KBM-7 (cell line): ENCODE data around the gene SERGEF.

ENCODE experiments used
- DNase-seq: peaks from one replicate; pipeline ENCODE4 v3.0.0-alpha.2; 2015
- in situ Hi-C: fragments of 300-500 bp; cut with MboI; formaldehyde crosslinking; loops from 2 replicates; pipeline ENCODE4 v1.14.3; 2020; ENCODE audit warnings: low sequenced_read_pairs, low pct_unique_long_range_greater_than_20kb, mixed read lengths

Gene SERGEF

GRCh38 chr11:17748761-17749721 lies 263.8 kb downstream of the SERGEF start:
- DNase-seq: no peak
- in situ Hi-C loops: no loop called here

- in situ Hi-C loops: no loop called here
- no peak for DNase-seq
Measured at GRCh38 chr11:17748044-17748443, 264.8 kb downstream of the SERGEF start.

- in situ Hi-C loops: no loop called here
- DNase-seq: no peak
Measured at GRCh38 chr11:17747131-17747955, 265.5 kb downstream of the SERGEF start.

- DNase-seq: no peak
- in situ Hi-C loops: no loop called here
Measured at GRCh38 chr11:17746096-17746495, 266.8 kb downstream of the SERGEF start.

GRCh38 chr11:17745023-17745772 lies 267.6 kb downstream of the SERGEF start:
- DNase-seq: no peak
- in situ Hi-C loops: no loop called here

- DNase-seq: no peak
- in situ Hi-C loops: no loop called here
Measured at GRCh38 chr11:17744151-17744940, 268.5 kb downstream of the SERGEF start.

- in situ Hi-C loops: no loop called here
- no peak for DNase-seq
Measured at GRCh38 chr11:17743808-17744119, 269.1 kb downstream of the SERGEF start.

GRCh38 chr11:17743026-17743807 lies 269.6 kb downstream of the SERGEF start:
- DNase-seq: no peak

GRCh38 chr11:17742019-17742418 lies 270.8 kb downstream of the SERGEF start:
- in situ Hi-C loops: no loop called here
- DNase-seq: no peak

More at GRCh38 chr11:17743026-17743807, 269.6 kb downstream of the SERGEF start:
- in situ Hi-C loops: no loop called here

- no peak for DNase-seq
- in situ Hi-C loops: no loop called here
Measured at GRCh38 chr11:17741487-17741886, 271.4 kb downstream of the SERGEF start.

GRCh38 chr11:17740649-17741235 lies 272.1 kb downstream of the SERGEF start:
- no peak for DNase-seq
- in situ Hi-C loops: no loop called here

GRCh38 chr11:17739945-17740338 lies 272.9 kb downstream of the SERGEF start:
- in situ Hi-C loops: loop anchor here (10.0 kb wide), 1 partner anchor 235 kb away; no protein-coding TSS in a partner anchor
- DNase-seq: no peak

GRCh38 chr11:17738151-17738973 lies 274.5 kb downstream of the SERGEF start:
- in situ Hi-C loops: loop anchor here (10.0 kb wide), 1 partner anchor 236 kb away; no protein-coding TSS in a partner anchor
- DNase-seq: no peak
